GM04504 (cell line): ENCODE results near the gene BID.

Experiments
- DNase-seq: peaks from one replicate; pipeline ENCODE4 v3.0.0-alpha.2; 2012; ENCODE audit warnings: low read depth

The BID gene

GRCh38 chr22:17803609-17804270 is 29.5 kb upstream of the BID start:
- DNase-seq, result no peak

- no peak for DNase-seq
These were observed 28.6 kb upstream of the BID start for GRCh38 chr22:17802822-17803221.

- DNase-seq, result no peak
These were observed 28.1 kb upstream of the BID start for GRCh38 chr22:17802411-17802810.

- no peak for DNase-seq
These were observed 23.7 kb upstream of the BID start for GRCh38 chr22:17797721-17798559.

- DNase-seq, result no peak
These were observed 22.4 kb upstream of the BID start for GRCh38 chr22:17796695-17797094.

GRCh38 chr22:17795661-17796548 is 21.6 kb upstream of the BID start:
- DNase-seq, result no peak

- no peak for DNase-seq
These were observed 20.7 kb upstream of the BID start for GRCh38 chr22:17794726-17795542.

- DNase-seq, result no peak
These were observed 18.7 kb upstream of the BID start for GRCh38 chr22:17792854-17793434.

GRCh38 chr22:17792299-17792698 is 18.0 kb upstream of the BID start:
- DNase-seq, result no peak

GRCh38 chr22:17791196-17791595 is 16.9 kb upstream of the BID start:
- DNase-seq, result no peak

- no peak for DNase-seq
These were observed 15.3 kb upstream of the BID start for GRCh38 chr22:17789379-17790200.

GRCh38 chr22:17788528-17789378 is 14.5 kb upstream of the BID start:
- DNase-seq, result no peak

- no peak for DNase-seq
These were observed 13.6 kb upstream of the BID start for GRCh38 chr22:17787716-17788330.

- DNase-seq, result no peak
These were observed 13.0 kb upstream of the BID start for GRCh38 chr22:17787241-17787640.

- DNase-seq, result no peak
These were observed 12.3 kb upstream of the BID start for GRCh38 chr22:17786435-17787161.

GRCh38 chr22:17785185-17786184 is 11.2 kb upstream of the BID start:
- DNase-seq, result no peak

- DNase-seq, result no peak
These were observed 10.5 kb upstream of the BID start for GRCh38 chr22:17784776-17785175.
